Measurements from ENCODE around the gene OSTF1.

The OSTF1 gene

DNA sequence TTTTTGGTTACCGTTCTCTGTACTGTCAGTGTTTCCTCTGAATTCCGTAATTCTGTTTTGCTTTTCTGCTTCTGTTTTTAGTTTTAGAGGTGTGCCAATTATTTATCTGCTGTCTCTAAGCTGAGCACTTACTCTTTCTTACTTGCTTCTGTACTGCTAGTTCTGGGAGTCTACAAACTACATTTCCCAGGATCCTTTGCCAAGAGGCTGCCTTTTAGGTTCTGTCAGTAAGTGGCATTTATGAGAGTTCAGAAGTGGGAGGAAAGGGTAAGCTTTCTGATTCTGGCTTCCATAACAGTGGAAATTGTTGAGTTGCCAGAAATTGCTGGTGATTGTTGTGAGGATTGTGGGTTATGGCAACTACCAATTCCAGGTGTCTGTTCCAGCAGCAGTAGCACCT lies 102.4 kb downstream of the OSTF1 start:
- no peaks in the 10 kb centered on the region for H3K9me3 ChIP-seq (ENCODE audit: control insufficient read depth in 5 of 5, low read length in 5 of 5)
- no peak overlapping the region for H3K27ac ChIP-seq (ENCODE audit: low read depth, low read length)
- H3K4me1 ChIP-seq (ENCODE audit: control insufficient read depth in 5 of 5, insufficient read depth in 5 of 5, low read length in 5 of 5): no peaks in the 10 kb centered on the region
- H3K27me3 ChIP-seq (ENCODE audit: control insufficient read depth in 5 of 5, insufficient read depth in 4 of 5, low read length in 5 of 5): no peaks in the 10 kb centered on the region
- no peak overlapping the region for H3K4me3 ChIP-seq (ENCODE audit: low read depth in 1 of 5, low read length in 5 of 5)
- H3K9ac ChIP-seq (ENCODE audit: low read length in 5 of 5): no peak overlapping the region
- H3K36me3 ChIP-seq (ENCODE audit: control insufficient read depth in 5 of 5, insufficient read depth in 5 of 5, low read length in 5 of 5): no peaks in the 10 kb centered on the region

Measured in subcutaneous abdominal adipose tissue (tissue), 5 donors.